ENCODE data around the gene PTPRE. TPM values are rescaled to one million over a fixed set of nuclear protein-coding genes. Genes with fewer than 3 reads are reported as not detected.

The PTPRE gene, protein sequence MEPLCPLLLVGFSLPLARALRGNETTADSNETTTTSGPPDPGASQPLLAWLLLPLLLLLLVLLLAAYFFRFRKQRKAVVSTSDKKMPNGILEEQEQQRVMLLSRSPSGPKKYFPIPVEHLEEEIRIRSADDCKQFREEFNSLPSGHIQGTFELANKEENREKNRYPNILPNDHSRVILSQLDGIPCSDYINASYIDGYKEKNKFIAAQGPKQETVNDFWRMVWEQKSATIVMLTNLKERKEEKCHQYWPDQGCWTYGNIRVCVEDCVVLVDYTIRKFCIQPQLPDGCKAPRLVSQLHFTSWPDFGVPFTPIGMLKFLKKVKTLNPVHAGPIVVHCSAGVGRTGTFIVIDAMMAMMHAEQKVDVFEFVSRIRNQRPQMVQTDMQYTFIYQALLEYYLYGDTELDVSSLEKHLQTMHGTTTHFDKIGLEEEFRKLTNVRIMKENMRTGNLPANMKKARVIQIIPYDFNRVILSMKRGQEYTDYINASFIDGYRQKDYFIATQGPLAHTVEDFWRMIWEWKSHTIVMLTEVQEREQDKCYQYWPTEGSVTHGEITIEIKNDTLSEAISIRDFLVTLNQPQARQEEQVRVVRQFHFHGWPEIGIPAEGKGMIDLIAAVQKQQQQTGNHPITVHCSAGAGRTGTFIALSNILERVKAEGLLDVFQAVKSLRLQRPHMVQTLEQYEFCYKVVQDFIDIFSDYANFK
- 12.8 TPM for total RNA-seq (ENCODE audit: insufficient read depth, low replicate concordance)

DNA sequence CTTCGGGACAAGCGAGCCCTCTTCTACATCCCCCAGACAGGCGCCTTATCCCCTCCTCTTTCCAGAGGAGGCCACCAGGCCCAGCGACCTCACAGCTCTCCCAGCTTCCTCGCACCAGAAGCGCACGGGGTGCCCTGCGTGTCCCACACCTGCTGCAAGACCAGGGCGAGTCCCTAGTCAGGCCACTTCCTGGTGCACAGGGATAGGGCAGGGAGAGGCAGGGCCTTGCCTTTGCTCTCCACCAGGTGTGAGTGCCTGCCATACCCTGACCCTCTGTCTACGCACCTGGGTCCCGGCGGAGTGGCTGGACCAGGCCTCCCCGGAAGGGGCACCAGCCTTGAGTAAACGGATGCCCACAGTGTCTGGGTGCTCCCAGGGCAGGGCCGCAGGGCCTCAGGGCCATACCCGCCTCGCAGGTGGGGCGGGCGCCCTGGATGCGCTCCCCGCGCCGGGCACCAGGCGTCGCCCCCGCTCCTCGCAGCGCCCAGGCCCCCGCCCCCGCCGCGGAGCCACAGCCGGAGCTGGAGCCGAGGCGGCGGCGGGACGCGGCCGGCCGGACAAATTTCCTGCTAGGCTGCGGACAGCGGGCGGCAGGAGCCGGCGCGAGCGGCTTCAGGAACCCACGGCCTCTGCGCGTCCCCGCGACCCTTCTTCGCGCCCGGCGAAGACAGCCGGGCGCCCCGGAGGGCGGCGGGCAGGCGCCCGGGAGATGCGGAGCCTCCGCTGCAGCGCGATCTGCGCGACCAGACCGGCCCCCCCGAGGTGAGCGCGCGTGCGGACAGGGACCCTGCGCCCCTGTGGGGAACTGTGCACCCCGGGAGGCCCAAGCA, at the start of gene PTPRE:
PTPRE (plus strand) TSS at position 556 of the 830 bp plus-strand sequence. CDS start 133,779 bp downstream, outside the sequence.
- peak; percentile 59 for DNase-seq (ENCODE audit: low spot score)

DNA sequence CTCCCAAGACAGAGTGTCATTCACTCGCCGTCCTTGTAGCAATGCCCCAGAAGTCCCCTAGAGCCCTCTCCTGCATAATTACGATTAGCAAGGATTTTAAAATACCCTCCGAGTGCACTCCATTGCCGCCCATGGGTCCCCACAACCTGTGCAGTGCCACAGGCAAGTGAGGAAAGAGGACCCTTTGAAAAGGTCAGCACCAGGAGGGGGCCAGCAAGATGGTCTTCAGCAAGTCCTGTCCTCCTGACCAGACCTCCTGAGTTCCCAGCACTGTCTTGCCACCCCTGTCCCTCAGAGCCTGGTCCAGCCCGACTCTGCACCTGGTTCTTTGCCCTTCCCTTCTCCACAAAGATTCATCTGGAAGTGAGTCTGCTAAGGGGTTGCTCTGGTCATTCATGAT, 46.3 kb upstream of the PTPRE start:
- DNase-seq (ENCODE audit: low spot score) = no peak

DNA sequence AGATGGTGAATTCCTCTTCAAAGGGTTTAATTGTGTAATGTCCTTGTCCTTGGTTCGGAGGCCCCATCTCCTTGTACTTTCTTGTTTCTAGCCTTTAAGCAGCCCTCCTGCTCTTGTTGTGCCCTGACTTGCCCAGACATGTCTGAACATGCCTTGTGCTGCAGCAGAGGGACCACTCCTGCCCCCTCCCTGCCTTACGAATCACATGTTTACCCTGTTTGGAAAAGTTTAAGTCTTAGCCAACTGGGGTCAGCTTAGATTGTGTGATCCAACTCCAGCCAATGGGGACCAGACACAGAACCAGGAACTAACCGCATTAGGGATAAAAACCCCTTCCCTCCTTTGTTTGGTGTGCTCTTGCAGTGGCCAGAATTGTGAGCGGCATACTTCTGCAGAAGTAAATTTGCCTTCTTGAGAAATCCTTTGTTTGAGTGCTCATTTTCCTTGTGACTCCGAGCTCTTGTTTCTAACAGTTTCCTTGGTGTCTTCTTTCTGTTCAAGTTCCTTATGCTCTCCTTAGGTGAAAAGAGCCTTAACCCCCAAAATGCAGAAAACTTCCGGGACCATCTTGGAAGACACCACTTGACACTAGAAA, 43.6 kb upstream of the PTPRE start:
- DNase-seq (ENCODE audit: low spot score) = no peak

DNA sequence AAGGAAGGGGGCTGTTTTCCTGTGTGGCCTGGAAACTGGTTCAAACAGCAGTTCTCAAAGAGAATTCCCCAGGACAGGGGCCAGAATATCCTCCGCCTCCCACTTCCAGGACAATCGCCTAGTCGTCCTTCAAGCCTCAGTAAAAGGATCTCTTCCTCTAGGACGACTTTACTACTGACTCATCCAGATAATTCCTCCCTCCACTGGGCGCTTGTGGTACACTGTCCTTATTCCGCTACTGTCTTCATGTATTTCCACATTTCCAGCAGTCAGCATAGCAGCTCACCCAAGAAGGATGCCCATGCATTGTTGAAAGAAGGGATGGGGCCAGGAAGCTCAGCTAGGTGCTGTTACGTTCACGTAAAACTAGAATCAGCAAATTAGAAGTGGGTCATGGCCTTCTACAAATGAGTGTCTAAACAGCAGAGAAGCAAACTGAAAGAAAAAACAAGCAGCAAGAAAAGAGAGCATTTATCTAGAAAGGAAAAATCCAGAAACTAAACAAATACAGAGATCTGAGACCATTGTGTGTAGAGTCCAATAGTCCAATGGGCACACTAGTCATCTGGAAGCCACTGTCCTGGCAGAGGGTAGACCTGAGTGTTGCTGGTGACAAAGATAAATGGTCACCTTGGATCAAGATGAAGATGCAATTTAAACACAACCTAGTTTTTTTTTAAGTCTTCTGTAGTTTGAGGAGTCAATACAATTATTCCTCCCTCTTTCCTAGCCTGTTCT, 40.5 kb upstream of the PTPRE start:
- no peak for DNase-seq (ENCODE audit: low spot score)

DNA sequence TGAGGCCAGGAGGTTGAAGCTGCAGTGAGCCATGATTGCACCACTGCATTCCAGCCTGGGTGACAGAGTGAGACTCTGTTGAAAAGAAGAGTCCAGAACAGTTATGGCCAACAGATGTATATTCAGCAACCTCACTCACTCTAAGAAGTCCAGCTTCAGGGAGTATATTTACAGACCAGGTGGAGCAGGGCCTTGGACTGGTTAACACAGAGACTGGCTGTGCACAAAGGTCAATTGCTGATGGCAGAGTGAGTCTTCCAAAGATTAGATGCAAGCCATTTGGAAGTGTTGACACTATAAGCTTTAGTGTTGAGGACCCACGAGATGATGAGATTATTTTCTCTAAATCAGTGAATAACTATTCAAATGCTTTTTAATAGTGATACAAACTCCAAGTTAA, 39.1 kb upstream of the PTPRE start:
- DNase-seq (ENCODE audit: low spot score) = no peak

DNA sequence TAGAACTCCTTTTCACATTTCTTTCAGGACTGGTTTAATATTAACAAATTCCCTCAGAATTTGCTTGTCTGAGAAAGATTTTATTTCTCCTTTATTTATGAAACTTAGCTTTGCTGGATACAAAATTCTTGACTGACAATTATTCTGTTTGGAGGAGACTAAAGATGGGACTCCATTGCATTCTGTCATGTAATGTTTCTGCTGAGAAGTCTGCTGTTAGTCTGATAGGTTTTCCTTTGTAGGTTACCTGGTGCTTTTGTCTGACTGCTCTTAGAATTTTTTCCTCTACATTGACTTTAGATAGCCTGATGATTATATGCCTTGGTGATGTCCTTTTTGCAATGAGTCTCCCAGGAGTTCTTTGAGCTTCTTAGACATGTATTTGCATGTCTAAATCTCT, 37.6 kb upstream of the PTPRE start:
- no peak for DNase-seq (ENCODE audit: low spot score)

DNA sequence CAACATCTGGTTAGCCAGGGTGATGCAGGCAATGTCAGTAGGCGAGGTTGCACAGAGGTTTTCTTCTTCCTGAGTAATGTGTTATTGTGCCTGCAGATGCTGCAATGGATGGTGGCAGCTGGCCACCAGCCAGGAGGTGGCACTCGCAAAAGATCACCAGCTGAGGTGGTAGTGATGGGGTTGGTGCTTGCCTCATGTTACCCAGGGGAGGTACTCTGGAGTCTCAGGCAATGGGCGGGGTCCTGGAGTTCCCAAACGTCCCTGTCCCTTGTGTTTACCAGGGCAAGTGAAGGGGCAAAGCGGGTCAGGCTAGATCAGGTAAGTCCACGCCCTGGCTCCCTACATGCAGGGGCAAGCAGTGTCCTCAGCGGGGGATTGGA, 35.3 kb upstream of the PTPRE start:
- no peak for DNase-seq (ENCODE audit: low spot score)

DNA sequence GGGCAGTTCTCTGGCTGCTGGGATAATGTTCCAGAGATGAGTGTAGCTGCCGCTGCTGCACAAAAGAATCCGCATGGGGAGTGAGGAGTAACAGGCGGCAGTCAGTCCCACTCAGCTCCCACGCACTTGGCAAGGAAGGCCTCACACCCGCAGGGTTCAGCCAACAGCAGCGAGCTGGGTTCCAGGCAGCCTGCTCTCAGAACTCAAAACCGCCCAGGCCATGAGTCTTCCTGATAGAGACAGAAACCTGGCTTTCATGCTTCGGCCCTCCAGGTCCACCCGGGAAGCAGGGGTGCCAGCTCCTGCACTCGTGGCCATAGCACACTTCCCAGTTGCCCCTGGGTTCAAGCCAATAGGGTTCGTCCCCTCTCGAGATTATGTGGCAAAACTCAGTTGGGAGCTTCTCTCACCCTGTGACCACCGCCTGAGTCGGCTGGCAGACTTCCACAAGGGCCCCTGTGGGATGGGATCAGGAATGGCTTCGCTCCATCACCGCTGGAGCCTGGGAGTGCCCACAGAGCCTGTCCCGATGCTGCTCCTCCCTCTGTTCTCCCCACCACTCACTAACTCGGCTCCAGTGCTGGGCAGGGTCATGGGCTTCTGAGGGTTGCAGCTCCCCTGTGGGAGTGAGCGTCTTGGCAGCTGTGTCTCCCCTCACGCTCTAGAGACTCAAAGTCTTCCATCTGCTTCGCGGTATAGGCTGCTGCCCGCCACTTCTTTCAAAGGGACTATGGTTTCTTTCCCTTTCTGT, 34.7 kb upstream of the PTPRE start:
- no peak for DNase-seq (ENCODE audit: low spot score)

DNA sequence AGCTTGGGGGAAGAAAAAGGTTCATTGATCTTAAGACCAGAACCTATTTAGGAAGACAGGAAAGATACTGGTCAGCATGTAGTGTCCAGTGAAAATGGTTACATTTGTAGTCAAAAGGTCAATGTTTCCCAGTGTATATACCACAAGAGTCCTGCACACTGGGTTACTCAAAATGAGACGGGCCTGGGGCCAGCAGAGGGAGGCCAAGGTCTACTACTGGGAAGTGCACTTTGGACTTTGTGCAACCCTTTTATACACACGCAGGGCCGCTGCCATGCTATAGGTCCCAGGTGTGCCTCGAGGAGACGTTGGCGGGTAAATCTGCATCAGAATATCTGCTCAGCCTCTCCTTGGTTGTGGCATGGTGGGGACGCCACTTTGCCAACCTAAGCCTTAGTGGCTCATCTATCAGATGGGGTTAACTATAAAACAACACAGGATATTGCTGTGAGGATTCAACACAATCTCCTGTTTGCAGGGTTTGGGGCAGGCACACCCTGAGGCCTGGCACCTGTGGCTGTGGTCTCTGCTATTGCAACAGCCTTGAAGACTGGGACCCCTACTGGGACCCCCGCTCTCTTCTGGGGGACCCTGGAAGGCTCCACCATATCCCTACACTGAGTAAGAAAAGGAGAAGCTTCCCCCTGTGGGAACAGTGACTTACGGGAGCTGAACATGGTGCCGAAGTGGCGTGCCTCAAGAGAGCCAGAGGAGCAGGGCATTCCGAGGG, 33.9 kb upstream of the PTPRE start:
- DNase-seq (ENCODE audit: low spot score) = no peak

DNA sequence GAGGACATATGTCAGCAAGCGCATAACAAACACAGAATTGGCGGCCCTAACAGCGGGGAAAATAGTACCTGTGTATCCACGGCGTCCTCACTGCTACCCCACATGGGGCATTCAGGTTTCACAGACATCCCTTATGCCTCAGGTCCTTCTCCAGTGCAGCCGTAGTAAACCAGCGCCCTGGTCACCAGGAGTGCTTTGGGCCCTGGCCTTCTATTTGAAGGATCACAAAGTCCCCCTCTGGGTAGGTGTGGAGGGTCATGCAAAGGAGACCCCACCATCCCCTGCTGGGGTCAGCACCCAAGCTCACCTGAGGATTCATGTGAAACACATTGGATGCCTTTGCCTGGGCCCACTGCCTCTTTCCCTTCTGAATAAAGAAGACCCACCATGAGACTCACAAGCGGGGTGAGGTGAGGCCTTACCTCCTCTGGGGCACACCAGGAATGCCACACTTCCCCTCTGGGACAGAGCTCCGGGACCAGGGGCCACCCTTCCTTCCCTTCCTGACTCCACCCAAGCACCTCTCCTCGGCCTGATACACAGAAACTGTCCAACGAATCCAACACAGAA, 32.9 kb upstream of the PTPRE start:
- no peak for DNase-seq (ENCODE audit: low spot score)

DNA sequence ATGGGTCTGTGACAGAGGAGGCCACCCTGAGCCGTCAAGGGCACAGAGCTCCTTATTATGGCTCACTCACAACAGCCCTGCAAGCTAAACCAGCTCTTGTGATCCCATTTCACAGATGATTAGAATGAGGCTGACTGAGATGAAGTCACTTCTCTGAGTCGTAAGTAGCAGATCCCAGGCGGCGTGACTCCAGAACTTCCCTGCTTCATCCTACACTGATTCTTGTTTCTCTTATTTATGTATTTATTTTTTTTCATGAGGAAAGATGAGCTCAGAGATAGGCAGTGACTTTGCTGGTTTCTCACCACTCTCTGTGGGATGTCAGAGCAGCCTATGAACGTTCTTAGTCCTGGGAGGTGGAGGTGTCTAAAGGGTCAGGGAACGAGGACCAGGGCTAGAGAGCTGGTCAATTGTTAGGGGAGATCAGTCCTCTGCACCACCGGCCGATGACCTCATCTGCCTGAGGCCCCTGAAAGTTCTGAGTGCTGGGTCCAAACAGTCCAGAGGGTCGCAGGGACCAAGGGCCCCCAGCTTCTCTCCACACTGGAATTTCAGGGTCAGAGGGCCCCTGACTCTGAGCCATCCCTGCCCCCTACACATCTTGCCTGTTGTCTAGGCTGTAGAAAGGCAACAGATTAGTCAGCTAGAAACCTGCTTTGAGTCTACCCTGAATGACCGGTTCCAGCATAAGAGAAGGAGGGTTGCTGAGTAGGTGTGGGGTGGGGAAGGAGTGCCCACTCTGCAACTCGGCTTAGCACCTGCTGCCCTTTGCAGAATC, 32.0 kb upstream of the PTPRE start:
- DNase-seq (ENCODE audit: low spot score) = no peak

DNA sequence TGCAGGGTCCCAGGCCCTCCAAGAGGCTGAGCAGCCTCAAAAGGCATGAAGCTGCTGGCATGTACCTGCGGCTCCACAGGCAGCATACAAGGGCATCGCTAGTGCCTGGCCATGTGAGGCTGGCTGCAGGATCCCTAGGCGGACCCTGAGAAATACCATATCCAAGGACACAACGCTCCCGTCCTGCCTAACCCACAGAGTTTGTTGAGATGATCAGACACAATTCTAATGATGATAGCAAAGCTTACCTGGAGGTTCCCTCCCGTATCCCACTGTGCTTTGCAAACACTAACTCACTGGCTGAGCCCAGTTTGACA, 31.5 kb upstream of the PTPRE start:
- no peak for DNase-seq (ENCODE audit: low spot score)

DNA sequence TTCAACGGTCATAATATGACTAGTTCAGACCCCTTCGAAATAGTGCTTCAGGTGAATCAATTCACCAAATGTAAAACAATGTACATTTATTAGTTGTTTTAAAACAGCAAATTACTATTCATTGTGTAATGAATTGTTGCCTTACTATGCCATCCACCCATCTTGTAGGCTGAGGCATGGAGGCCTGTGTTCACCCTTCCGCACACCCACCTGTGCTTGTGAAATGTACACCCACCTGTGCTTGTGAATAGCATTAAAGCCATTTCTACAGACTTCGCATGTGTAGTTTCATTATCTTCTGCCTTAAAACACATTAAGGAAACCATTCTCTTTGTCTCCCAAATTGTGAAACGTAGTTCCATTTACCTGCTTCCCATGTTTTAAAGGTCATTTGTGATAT, 31.0 kb upstream of the PTPRE start:
- no peak for DNase-seq (ENCODE audit: low spot score)

DNA sequence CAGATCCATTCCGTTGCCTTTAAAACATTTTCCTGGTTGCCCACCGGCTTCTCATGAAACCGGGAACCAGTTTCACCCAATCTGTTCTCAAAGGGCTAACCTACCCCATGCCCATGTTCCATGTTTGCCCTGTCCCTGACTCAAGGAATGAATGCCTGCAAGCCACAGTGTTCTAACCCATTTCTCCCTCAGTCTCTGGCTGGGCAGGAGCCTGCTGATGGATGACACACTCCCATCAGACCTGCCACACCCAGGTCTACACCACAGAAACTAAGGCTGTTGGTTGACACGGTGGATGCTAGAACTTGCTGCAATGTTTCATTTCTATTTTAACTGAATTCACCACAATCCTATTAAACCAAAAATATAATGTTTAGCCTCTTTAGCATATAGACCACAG, 29.8 kb upstream of the PTPRE start:
- no peak for DNase-seq (ENCODE audit: low spot score)

DNA sequence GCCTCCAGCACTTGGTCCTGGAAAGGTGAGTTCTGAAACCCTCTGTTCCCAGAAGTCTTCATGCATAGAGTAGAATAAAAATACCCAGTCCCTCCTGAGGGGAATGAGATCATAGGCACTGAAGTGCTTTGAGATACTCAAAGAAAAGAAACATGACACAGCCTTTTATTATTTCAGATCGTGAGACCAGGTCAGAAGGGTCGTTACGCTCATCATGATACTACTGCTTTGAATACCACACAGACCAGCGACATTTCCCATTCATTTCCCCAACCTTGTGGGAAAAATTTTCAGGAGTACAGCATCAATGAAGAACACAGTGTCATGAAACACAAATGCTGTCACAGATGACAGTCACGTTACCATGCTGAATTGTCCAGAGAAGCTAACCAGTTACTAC, 29.2 kb upstream of the PTPRE start:
- DNase-seq (ENCODE audit: low spot score) = no peak

DNA sequence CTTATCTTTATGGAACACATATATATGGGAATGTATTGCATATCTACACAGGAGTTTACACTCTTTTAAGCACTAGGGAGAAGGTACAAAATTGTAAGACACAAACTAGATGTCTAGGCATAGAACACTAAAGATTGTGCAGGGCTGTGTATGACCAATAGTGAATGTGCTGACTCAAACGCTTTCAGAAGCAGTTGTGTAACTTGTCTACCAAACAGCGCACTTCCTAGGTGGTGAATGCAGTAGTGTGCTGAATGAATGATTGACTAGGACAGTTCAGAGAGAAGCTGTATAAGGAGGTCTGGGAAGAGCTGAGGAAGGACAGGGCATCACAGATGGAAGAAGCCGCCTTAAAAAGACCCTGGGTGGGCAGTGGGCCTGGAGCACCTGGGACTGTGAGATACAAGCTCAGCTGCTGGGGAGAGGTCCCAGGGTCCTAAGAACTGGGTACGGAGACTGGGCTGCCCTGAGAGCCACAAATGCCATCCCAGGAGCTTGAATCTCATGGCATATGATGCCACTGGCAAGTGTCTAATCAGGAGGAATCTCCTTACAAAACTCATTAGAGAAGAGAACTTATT, 28.3 kb upstream of the PTPRE start:
- DNase-seq (ENCODE audit: low spot score) = peak; percentile 33

DNA sequence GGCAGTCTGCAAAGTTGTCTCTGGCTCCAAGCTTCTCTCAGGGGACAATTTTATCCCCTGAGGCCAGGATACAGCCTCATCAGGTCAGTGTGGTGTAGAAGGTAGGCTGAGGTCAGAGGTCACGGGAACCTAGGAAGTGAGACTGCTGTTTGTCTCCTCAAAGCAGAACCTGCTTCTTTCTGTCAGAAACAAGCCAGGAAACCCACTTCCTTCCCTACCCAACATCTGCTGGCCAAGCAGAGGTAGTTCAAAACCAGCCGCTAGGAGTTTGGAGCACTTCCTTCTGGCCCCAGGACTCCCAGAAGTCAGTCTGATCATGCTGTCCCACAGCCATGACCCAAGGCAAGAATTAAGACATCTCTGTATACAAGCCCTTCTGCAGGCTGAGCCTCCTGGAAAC, 26.3 kb upstream of the PTPRE start:
- DNase-seq (ENCODE audit: low spot score) = peak; percentile 48

DNA sequence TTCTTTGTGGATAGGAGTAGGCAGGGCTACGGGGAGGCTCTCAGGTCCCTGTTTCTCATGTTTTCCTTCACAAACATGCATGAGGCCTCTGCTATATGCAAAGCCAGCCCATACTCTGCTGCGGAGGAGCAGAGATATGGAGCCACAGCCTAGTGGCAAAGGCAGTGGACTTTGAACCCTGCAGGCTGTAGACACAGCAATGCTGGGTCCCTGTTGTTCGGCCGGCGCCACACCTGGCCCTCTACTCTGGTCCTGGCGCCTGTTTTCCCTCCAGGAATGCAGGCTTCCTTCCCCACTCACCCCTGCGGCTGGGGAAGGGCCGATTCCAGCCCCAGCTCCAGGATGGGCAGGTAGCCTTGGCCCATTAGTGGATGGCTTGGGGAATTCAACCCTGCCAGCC, 25.6 kb upstream of the PTPRE start:
- DNase-seq (ENCODE audit: low spot score) = no peak
